Measurements from ENCODE around the gene ZFAND3.

Gene ZFAND3

GRCh38 chr6:38153798-38154345, 334.3 kb downstream of the ZFAND3 start:
- no peak for DNase-seq (ENCODE audit: low read depth in 2 of 2)

GRCh38 chr6:38154731-38155130, 335.2 kb downstream of the ZFAND3 start:
- no peak for DNase-seq (ENCODE audit: low read depth in 2 of 2)

- DNase-seq (ENCODE audit: low read depth in 2 of 2): no peak
These were observed 335.6 kb downstream of the ZFAND3 start for GRCh38 chr6:38155144-38155543.

- DNase-seq (ENCODE audit: low read depth in 2 of 2): no peak
These were observed 336.2 kb downstream of the ZFAND3 start for GRCh38 chr6:38155621-38156204.

GRCh38 chr6:38156818-38157565, 337.5 kb downstream of the ZFAND3 start:
- no peak for DNase-seq (ENCODE audit: low read depth in 2 of 2)

- DNase-seq (ENCODE audit: low read depth in 2 of 2): no peak
These were observed 338.4 kb downstream of the ZFAND3 start for GRCh38 chr6:38157905-38158304.

- no peak for DNase-seq (ENCODE audit: low read depth in 2 of 2)
These were observed 339.3 kb downstream of the ZFAND3 start for GRCh38 chr6:38158762-38159350.

GRCh38 chr6:38159596-38159995, 340.1 kb downstream of the ZFAND3 start:
- DNase-seq (ENCODE audit: low read depth in 2 of 2): no peak

GRCh38 chr6:38160831-38161230, 341.3 kb downstream of the ZFAND3 start:
- DNase-seq (ENCODE audit: low read depth in 2 of 2): no peak

GRCh38 chr6:38161331-38161730, 341.8 kb downstream of the ZFAND3 start:
- DNase-seq (ENCODE audit: low read depth in 2 of 2): no peak

GRCh38 chr6:38161754-38162492, 342.4 kb downstream of the ZFAND3 start:
- DNase-seq (ENCODE audit: low read depth in 2 of 2): no peak

GRCh38 chr6:38162493-38163185, 343.1 kb downstream of the ZFAND3 start:
- DNase-seq (ENCODE audit: low read depth in 2 of 2): no peak

GRCh38 chr6:38163186-38164130, 343.9 kb downstream of the ZFAND3 start:
- DNase-seq (ENCODE audit: low read depth in 2 of 2): no peak

- no peak for DNase-seq (ENCODE audit: low read depth in 2 of 2)
These were observed 344.6 kb downstream of the ZFAND3 start for GRCh38 chr6:38164131-38164481.

- DNase-seq (ENCODE audit: low read depth in 2 of 2): no peak
These were observed 345.2 kb downstream of the ZFAND3 start for GRCh38 chr6:38164671-38165108.

- no peak for DNase-seq (ENCODE audit: low read depth in 2 of 2)
These were observed 347.1 kb downstream of the ZFAND3 start for GRCh38 chr6:38166411-38167240.

GRCh38 chr6:38167598-38167997, 348.1 kb downstream of the ZFAND3 start:
- DNase-seq (ENCODE audit: low read depth in 2 of 2): no peak

GRCh38 chr6:38168126-38168525, 348.6 kb downstream of the ZFAND3 start:
- no peak for DNase-seq (ENCODE audit: low read depth in 2 of 2)

GRCh38 chr6:38168699-38169098, 349.2 kb downstream of the ZFAND3 start:
- no peak for DNase-seq (ENCODE audit: low read depth in 2 of 2)
